Upper lobe of right lung (tissue), 1 donor: ENCODE data around the gene MT4. TPM values are rescaled to one million over a fixed set of nuclear protein-coding genes. Genes with fewer than 3 reads are reported as not detected.
A peak's percentile ranks its signal among the peaks of the same experiment; 100 is the strongest.

Source experiments
- ATAC-seq: fragments of 200-7000 bp; cut with Tn5 transposase; one replicate; pipeline ENCODE4 v1.9.1; 2020; ENCODE audit warnings: mild to moderate bottlenecking, moderate library complexity
- DNase-seq: peaks from one replicate; pipeline ENCODE4 v3.0.0-alpha.2; 2020
- H3K27ac ChIP-seq: fragments of 200-600 bp; one replicate; pipeline ENCODE4 v1.8.0; 2022
- H3K27me3 ChIP-seq: fragments of 200-600 bp; one replicate; pipeline ENCODE4 v1.8.0; 2022; ENCODE audit warnings: mild to moderate bottlenecking
- H3K36me3 ChIP-seq: fragments of 200-600 bp; one replicate; pipeline ENCODE4 v1.8.0; 2022
- H3K4me1 ChIP-seq: fragments of 200-600 bp; one replicate; pipeline ENCODE4 v1.8.0; 2022
- H3K4me3 ChIP-seq: fragments of 200-600 bp; one replicate; pipeline ENCODE4 v1.8.0; 2022; ENCODE audit warnings: mild to moderate bottlenecking
- H3K9me3 ChIP-seq: fragments of 200-600 bp; one replicate; pipeline ENCODE4 v1.8.0; 2022
- intact Hi-C: fragments of 100-400 bp; cut with DNase I; formaldehyde crosslinking; loops from one replicate; pipeline ENCODE4 v1.11.0; 2022
- total RNA-seq: library from RNA; stranded (reverse); fragmentation: NEBNext Ultra II Directional; extraction: Animal tissue kit (Norgen Biotek cat#: 25700); gene quantifications from one replicate; pipeline ENCODE4 v1.2.1, GENCODE V29; 2021
- TF ChIP-seq, protein P1 (sequence below): fragments of 200-600 bp; IDR thresholded peaks from one replicate; pipeline ENCODE4 v1.8.0; 2022; ENCODE audit warnings: antibody characterized with exemption
- donor health status: DM: no; HTN: yes; CAD: no; lungs with severe emphysema.

The MT4 gene
- total RNA-seq, 1 donor from 2014 or later, result not detected

- H3K4me3 ChIP-seq, result no peak overlapping the region
- intact Hi-C loops, result no loop called here
- DNase-seq (no peak), ATAC-seq (peak; percentile 75)
- no peaks in the 10 kb centered on the region for H3K36me3 ChIP-seq
- H3K27ac ChIP-seq, result no peak overlapping the region
- TF ChIP-seq, protein P1, sequence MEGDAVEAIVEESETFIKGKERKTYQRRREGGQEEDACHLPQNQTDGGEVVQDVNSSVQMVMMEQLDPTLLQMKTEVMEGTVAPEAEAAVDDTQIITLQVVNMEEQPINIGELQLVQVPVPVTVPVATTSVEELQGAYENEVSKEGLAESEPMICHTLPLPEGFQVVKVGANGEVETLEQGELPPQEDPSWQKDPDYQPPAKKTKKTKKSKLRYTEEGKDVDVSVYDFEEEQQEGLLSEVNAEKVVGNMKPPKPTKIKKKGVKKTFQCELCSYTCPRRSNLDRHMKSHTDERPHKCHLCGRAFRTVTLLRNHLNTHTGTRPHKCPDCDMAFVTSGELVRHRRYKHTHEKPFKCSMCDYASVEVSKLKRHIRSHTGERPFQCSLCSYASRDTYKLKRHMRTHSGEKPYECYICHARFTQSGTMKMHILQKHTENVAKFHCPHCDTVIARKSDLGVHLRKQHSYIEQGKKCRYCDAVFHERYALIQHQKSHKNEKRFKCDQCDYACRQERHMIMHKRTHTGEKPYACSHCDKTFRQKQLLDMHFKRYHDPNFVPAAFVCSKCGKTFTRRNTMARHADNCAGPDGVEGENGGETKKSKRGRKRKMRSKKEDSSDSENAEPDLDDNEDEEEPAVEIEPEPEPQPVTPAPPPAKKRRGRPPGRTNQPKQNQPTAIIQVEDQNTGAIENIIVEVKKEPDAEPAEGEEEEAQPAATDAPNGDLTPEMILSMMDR, result peak; percentile 70
- no peaks in the 10 kb centered on the region for H3K4me1 ChIP-seq
- H3K9me3 ChIP-seq, result no peaks in the 10 kb centered on the region
- no peaks in the 10 kb centered on the region for H3K27me3 ChIP-seq
These were observed 35.6 kb downstream of the MT4 start for GRCh38 chr16:56600398-56600999.

- Histone ChIP-seq H3K4me1 (peaks cover 5% of the 10 kb centered on the region), H3K36me3 (no peaks in the 10 kb centered on the region), H3K4me3 (no peak overlapping the region), H3K27ac (no peak overlapping the region), H3K27me3 (no peaks in the 10 kb centered on the region), H3K9me3 (no peaks in the 10 kb centered on the region)
- no peak for ATAC-seq
- no peak for DNase-seq
- TF ChIP-seq, protein P1, result no peak
- intact Hi-C loops, result no loop called here
These were observed 36.5 kb downstream of the MT4 start for GRCh38 chr16:56601325-56601724.

GRCh38 chr16:56603589-56603988 lies 38.7 kb downstream of the MT4 start:
- no peaks in the 10 kb centered on the region for H3K36me3 ChIP-seq
- intact Hi-C loops, result no loop called here

DNA sequence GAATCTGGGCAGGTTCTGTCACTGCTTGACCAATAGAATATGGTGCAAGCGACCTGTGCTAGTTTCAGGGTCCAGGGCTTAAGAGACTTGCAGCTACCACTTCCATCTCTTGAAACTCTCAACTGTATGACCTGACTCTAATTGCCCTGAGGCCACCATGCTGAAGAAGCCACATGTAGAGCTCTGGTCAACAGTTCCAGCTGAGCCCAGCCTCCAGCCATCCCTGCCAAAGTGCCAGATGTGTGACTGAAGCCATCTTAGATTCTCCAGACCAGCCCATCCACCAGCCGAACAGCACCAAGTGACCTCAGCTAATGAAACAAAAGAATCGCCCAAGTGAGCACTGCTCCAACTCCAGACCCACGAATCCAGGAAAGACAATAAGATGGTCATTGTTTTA lies 40.1 kb downstream of the MT4 start:
- no peak overlapping the region for H3K4me3 ChIP-seq
- H3K36me3 ChIP-seq, result no peaks in the 10 kb centered on the region
- ATAC-seq, result no peak
- no peaks in the 10 kb centered on the region for H3K27me3 ChIP-seq
- peaks cover 22% of the 10 kb centered on the region for H3K4me1 ChIP-seq
- H3K27ac ChIP-seq, result peak overlapping the region; percentile 97
- intact Hi-C loops, result no loop called here
- TF ChIP-seq, protein P1, result no peak
- no peak for DNase-seq
- no peaks in the 10 kb centered on the region for H3K9me3 ChIP-seq

More at GRCh38 chr16:56603589-56603988, 38.7 kb downstream of the MT4 start:
- H3K9me3 ChIP-seq, result no peaks in the 10 kb centered on the region
- H3K4me1 ChIP-seq, result peaks cover 20% of the 10 kb centered on the region
- H3K27ac ChIP-seq, result no peak overlapping the region
- TF ChIP-seq, protein P1, result peak; percentile 49
- H3K27me3 ChIP-seq, result no peaks in the 10 kb centered on the region
- ATAC-seq, result peak; percentile 7
- DNase-seq, result no peak
- H3K4me3 ChIP-seq, result no peak overlapping the region

- TF ChIP-seq, protein P1, result no peak
- H3K4me3 ChIP-seq, result no peak overlapping the region
- ATAC-seq, result no peak
- H3K27ac ChIP-seq, result peak overlapping the region; percentile 97
- intact Hi-C loops, result no loop called here
- H3K9me3 ChIP-seq, result no peaks in the 10 kb centered on the region
- peaks cover 28% of the 10 kb centered on the region for H3K4me1 ChIP-seq
- no peaks in the 10 kb centered on the region for H3K27me3 ChIP-seq
- H3K36me3 ChIP-seq, result no peaks in the 10 kb centered on the region
- no peak for DNase-seq
These were observed 40.6 kb downstream of the MT4 start for GRCh38 chr16:56605475-56605874.

- Histone ChIP-seq H3K4me1 (peaks cover 33% of the 10 kb centered on the region), H3K27ac (peak overlapping the region; percentile 97), H3K36me3 (no peaks in the 10 kb centered on the region), H3K9me3 (no peaks in the 10 kb centered on the region), H3K4me3 (no peak overlapping the region), H3K27me3 (no peaks in the 10 kb centered on the region)
- intact Hi-C loops, result no loop called here
- DNase-seq (no peak), ATAC-seq (no peak)
- TF ChIP-seq, protein P1, result no peak
These were observed 41.2 kb downstream of the MT4 start for GRCh38 chr16:56606071-56606475.
